ENCODE measurements around the gene DPYSL3. TPM values are rescaled to one million over a fixed set of nuclear protein-coding genes. Genes with fewer than 3 reads are reported as not detected.
A peak's percentile ranks its signal among the peaks of the same experiment; 100 is the strongest.

Gene DPYSL3
- total and polyA plus RNA-seq, 2 donors (not counting 3 experiments of a cell fraction or from before 2014, with no cell fraction given) = 80.3 to 146 TPM

DNA sequence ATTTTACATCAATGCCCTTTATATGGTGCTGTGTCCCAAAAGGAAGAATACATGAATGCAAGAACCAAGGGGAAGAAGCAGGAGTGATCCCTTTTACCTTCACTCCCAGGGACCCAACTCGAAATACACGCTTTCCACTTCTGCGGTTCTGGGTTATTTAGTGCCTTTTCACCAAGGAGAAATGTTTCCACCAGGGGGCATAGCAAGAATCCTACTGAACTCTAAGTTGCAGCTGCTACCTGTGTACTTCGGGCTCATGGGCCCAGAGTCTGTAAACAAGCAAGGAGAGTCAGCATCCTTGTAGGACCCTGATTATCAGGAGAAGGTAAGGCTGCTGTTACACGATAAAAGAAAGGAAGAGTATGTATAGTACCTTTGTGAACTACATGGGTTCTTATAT lies 45.7 kb downstream of the DPYSL3 start:
- Histone ChIP-seq H3K9me3 (replicated peaks; ENCODE audit: control insufficient read depth, insufficient read depth, low read length) (no peaks in the 10 kb centered on the region), H3K27me3 (ENCODE audit: control insufficient read depth in 2 of 2, insufficient read depth in 2 of 2, low read length in 2 of 2) (no peaks in the 10 kb centered on the region), H2AFZ (ENCODE audit: low read depth, low read length) (no peak overlapping the region), H3K4me3 (replicated peaks in 1 of 3; ENCODE audit: insufficient read depth in 1 of 3, low read depth in 1 of 3, low read length in 3 of 3) (no peak overlapping the region), H3K27ac (ENCODE audit: insufficient read depth, low read depth, low read length) (no peak overlapping the region), H3K79me2 (ENCODE audit: control insufficient read depth, insufficient read depth, low read length) (peaks cover 25% of the 10 kb centered on the region), H3K4me2 (ENCODE audit: insufficient read depth, low read length) (no peak overlapping the region), H3K9me1 (replicated peaks; ENCODE audit: control insufficient read depth, extremely low read depth, insufficient read depth, low read length) (no peaks in the 10 kb centered on the region), H3K36me3 (ENCODE audit: control insufficient read depth in 2 of 2, extremely low read depth in 1 of 2, insufficient read depth in 2 of 2, low read length in 2 of 2) (no peaks in the 10 kb centered on the region), H3K4me1 (ENCODE audit: control insufficient read depth, extremely low read depth, insufficient read depth, low read length) (peaks cover 10% of the 10 kb centered on the region), H3K9ac (replicated peaks; ENCODE audit: extremely low read depth, insufficient read depth, low read length) (no peak overlapping the region), H4K20me1 (replicated peaks; ENCODE audit: control insufficient read depth, extremely low read depth, insufficient read depth, low read length) (no peaks in the 10 kb centered on the region)
- ChIA-PET CTCF (interaction anchor here (0.7 to 6.5 kb wide), 25 partner anchors 9 to 113 kb away, joined by 3 to 131 read pairs (median 7); partner anchors contain the start of gene DPYSL3), POLR2A (interaction anchor here (1.5 kb wide), 1 partner anchor 44 kb away, joined by 4 read pairs; no protein-coding TSS in a partner anchor)
- TF ChIP-seq, protein P1, sequence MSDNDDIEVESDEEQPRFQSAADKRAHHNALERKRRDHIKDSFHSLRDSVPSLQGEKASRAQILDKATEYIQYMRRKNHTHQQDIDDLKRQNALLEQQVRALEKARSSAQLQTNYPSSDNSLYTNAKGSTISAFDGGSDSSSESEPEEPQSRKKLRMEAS (IDR thresholded peaks at IDR 0.05; ENCODE audit: insufficient read depth, insufficient read length) = no peak
- peak; percentile 55 to 61 for TF ChIP-seq CTCF (IDR thresholded peaks at IDR 0.05; ENCODE audit: extremely low read depth in 1 of 2, insufficient read depth in 1 of 2, low read depth in 1 of 2, low read length in 2 of 2)
- TF ChIP-seq FOS (IDR thresholded peaks at IDR 0.05; ENCODE audit: borderline replicate concordance, insufficient read depth, low read length) = no peak
- TF ChIP-seq JUN (IDR thresholded peaks at IDR 0.05; ENCODE audit: borderline replicate concordance, insufficient read depth, insufficient read length, low read depth) = no peak
- TF ChIP-seq MYC (IDR thresholded peaks at IDR 0.05; ENCODE audit: low read depth, low read length) = no peak
- FAIRE-seq = peak; percentile 84
- peak; percentile 81 for DNase-seq (ENCODE audit: low read depth, low spot score)
- dilution Hi-C loops (cut with MboI; ENCODE audit: extremely low pct_ligation_motif_present, low sequenced_read_pairs) = no loop called here
- intact Hi-C loops (cut with micrococcal nuclease) = loop anchor here (1.0 kb wide), 6 partner anchors 10 to 114 kb away; no protein-coding TSS in a partner anchor
- no TSS peak for BruUV-seq (replicated peaks)
